ENCODE results near the gene GAB2.

GRCh38 chr11:78192911-78193351 is 224.7 kb downstream of the GAB2 start:
- TF ChIP-seq THAP11 (CRISPR knock-in tag; IDR thresholded peaks at IDR 0.05) (no peak), ZNF331 (CRISPR knock-in tag; IDR thresholded peaks at IDR 0.05) (no peak), ZNF792 (CRISPR knock-in tag; IDR thresholded peaks at IDR 0.05) (no peak), RAD51 (IDR thresholded peaks at IDR 0.05; ENCODE audit: borderline replicate concordance) (no peak), CTCF (CRISPR knock-in tag; IDR thresholded peaks at IDR 0.05) (no peak), NONO (IDR thresholded peaks at IDR 0.05) (no peak), NONO (CRISPR knock-in tag; conservative IDR thresholded peaks at IDR 0.05) (no peak), USF2 (IDR thresholded peaks at IDR 0.05; ENCODE audit: low read depth, low read length) (no peak), USF2 (CRISPR knock-in tag; IDR thresholded peaks at IDR 0.05; ENCODE audit: borderline replicate concordance) (no peak)
